H1 (cell line): ENCODE results near the gene COL21A1. TPM values are rescaled to one million over a fixed set of nuclear protein-coding genes. Genes with fewer than 3 reads are reported as not detected.

Experiments
- CTCF ChIA-PET: fragments of 300-600 bp; sonication (Branson Sonifier 250); formaldehyde crosslinking; loops from one replicate; lab custom pipeline; 2021; ENCODE audit not compliant: partially characterized antibody; lab: Charles Lee
- POLR2A ChIA-PET: fragments of 300-600 bp; sonication (Branson Sonifier 250); formaldehyde crosslinking; loops from one replicate; lab custom pipeline; 2021; ENCODE audit warnings: inconsistent platforms; ENCODE audit not compliant: partially characterized antibody; lab: Charles Lee
- DNase-seq, 2 experiments: peaks; one replicate each; pipeline versions ENCODE4 v3.0.0 to v3.0.0-alpha.2; 2010 to 2022; ENCODE audit warnings: low spot score in 2 of 2, low read depth in 1 of 2, mixed read lengths in 1 of 2
- FAIRE-seq: peaks from 2 replicates; lab custom pipeline; 2011; peaks lifted over from hg19 to GRCh38; lab: Jason Lieb, UNC
- H2AFZ ChIP-seq: 2 replicates; pipeline ENCODE4 v1.8.1; 2012; ENCODE audit warnings: low read length, inconsistent platforms
- H2AK5ac ChIP-seq: 2 replicates; pipeline ENCODE4 v1.6.1; 2013; ENCODE audit warnings: low read depth, low read length
- H2BK120ac ChIP-seq: replicated peaks from 2 replicates; pipeline ENCODE3; 2013; ENCODE audit warnings: low read depth, low read length, inconsistent platforms
- H2BK12ac ChIP-seq: 2 replicates; pipeline ENCODE4 v1.6.1; 2013; ENCODE audit warnings: low read depth, low read length
- H2BK15ac ChIP-seq: 2 replicates; pipeline ENCODE4 v1.6.1; 2013; ENCODE audit warnings: low read length
- H2BK20ac ChIP-seq: 2 replicates; pipeline ENCODE4 v1.6.1; 2013; ENCODE audit warnings: low read length
- H2BK5ac ChIP-seq: 2 replicates; pipeline ENCODE4 v1.6.1; 2013; ENCODE audit warnings: low read depth, low read length
- H3K14ac ChIP-seq: 2 replicates; pipeline ENCODE4 v1.6.1; 2013; ENCODE audit warnings: inconsistent platforms; ENCODE audit not compliant: insufficient read length
- H3K18ac ChIP-seq: 2 replicates; pipeline ENCODE4 v1.6.1; 2013; ENCODE audit warnings: low read length; ENCODE audit errors: extremely low read depth
- H3K23ac ChIP-seq: 2 replicates; pipeline ENCODE4 v1.6.1; 2013; ENCODE audit warnings: inconsistent platforms; ENCODE audit not compliant: insufficient read length
- H3K23me2 ChIP-seq: 2 replicates; pipeline ENCODE4 v1.6.1; 2013; ENCODE audit warnings: low read depth, low read length
- H3K27ac ChIP-seq: 2 replicates; pipeline ENCODE4 v1.6.1; 2011; ENCODE audit warnings: low read depth, low read length, inconsistent platforms
- H3K27me3 ChIP-seq, 4 experiments: replicated peaks in 1 of 4; 1 replicate in 1 of 4; 2 replicates in 3 of 4; pipeline versions ENCODE4 v1.6.1 to v1.8.1; 2011 to 2013; ENCODE audit warnings: low read length in 3 of 4, mild to moderate bottlenecking in 3 of 4, inconsistent platforms in 2 of 4, mixed read lengths in 2 of 4, moderate library complexity in 1 of 4; ENCODE audit not compliant: control insufficient read depth in 3 of 4, insufficient read depth in 3 of 4; ENCODE audit errors: extremely low read depth in 1 of 4
- H3K36me3 ChIP-seq, 4 experiments: 2 replicates each; pipeline versions ENCODE4 v1.6.1 to v1.8.1; 2011 to 2013; ENCODE audit warnings: mild to moderate bottlenecking in 4 of 4, low read length in 3 of 4, moderate library complexity in 2 of 4, control low read depth in 1 of 4, inconsistent platforms in 1 of 4; ENCODE audit not compliant: insufficient read depth in 4 of 4, control insufficient read depth in 2 of 4
- H3K4ac ChIP-seq: replicated peaks from 2 replicates; pipeline ENCODE3; 2013; ENCODE audit warnings: low read length, low read depth, mixed read lengths, inconsistent platforms; ENCODE audit not compliant: insufficient read length
- H3K4me1 ChIP-seq, 4 experiments: replicated peaks in 1 of 4; 1 replicate in 1 of 4; 2 replicates in 3 of 4; pipeline versions ENCODE4 v1.6.1 to v1.8.1; 2011 to 2013; ENCODE audit warnings: low read length in 3 of 4, inconsistent platforms in 2 of 4, mixed read lengths in 1 of 4; ENCODE audit not compliant: insufficient read depth in 4 of 4, control insufficient read depth in 3 of 4
- H3K4me2 ChIP-seq, 2 experiments: 2 replicates each; pipeline versions ENCODE4 v1.6.1 to v1.8.1; 2011 to 2013; ENCODE audit warnings: low read depth in 2 of 2, low read length in 2 of 2, control low read depth in 1 of 2, inconsistent platforms in 1 of 2, mild to moderate bottlenecking in 1 of 2; ENCODE audit not compliant: insufficient read depth in 1 of 2
- H3K4me3 ChIP-seq, 4 experiments: fragments of 200-600, 300-600 bp in 1 of 4; sonication (generic), shearing (Covaris generic), sonication (Bioruptor Twin) in 1 of 4; 2 replicates each; pipeline versions ENCODE4 v1.5.1 to v1.8.1; 2011 to 2016; ENCODE audit warnings: low read length in 4 of 4, low read depth in 3 of 4, control low read depth in 2 of 4, inconsistent platforms in 2 of 4, mild to moderate bottlenecking in 2 of 4, mixed read lengths in 1 of 4, moderate library complexity in 1 of 4; ENCODE audit not compliant: insufficient read depth in 2 of 4; ENCODE audit errors: extremely low read depth in 1 of 4
- H3K56ac ChIP-seq: replicated peaks from 2 replicates; pipeline ENCODE3; 2013; ENCODE audit warnings: low read depth, mild to moderate bottlenecking, mixed read lengths, low read length, inconsistent platforms; ENCODE audit not compliant: insufficient read length
- H3K79me1 ChIP-seq: 2 replicates; pipeline ENCODE4 v1.6.1; 2013; ENCODE audit warnings: low read depth, low read length, control low read depth
- H3K79me2 ChIP-seq, 2 experiments: 2 replicates each; pipeline versions ENCODE4 v1.6.1 to v1.8.1; 2012 to 2013; ENCODE audit warnings: low read length in 2 of 2, mild to moderate bottlenecking in 2 of 2, inconsistent platforms in 1 of 2; ENCODE audit not compliant: insufficient read depth in 2 of 2, control insufficient read depth in 1 of 2
- H3K9ac ChIP-seq, 4 experiments: replicated peaks in 1 of 4; 1 replicate in 1 of 4; 2 replicates in 3 of 4; pipeline versions ENCODE4 v1.6.1 to v1.8.1; 2011 to 2013; ENCODE audit warnings: low read depth in 3 of 4, low read length in 3 of 4, control low read depth in 2 of 4, mild to moderate bottlenecking in 2 of 4, moderate library complexity in 2 of 4, inconsistent platforms in 1 of 4; ENCODE audit errors: extremely low read depth in 1 of 4
- H3K9me3 ChIP-seq, 2 experiments: 2 replicates each; pipeline versions ENCODE4 v1.6.1 to v1.8.1; 2012 to 2013; ENCODE audit warnings: mild to moderate bottlenecking in 2 of 2, moderate library complexity in 2 of 2, control low read depth in 1 of 2, inconsistent platforms in 1 of 2, low read depth in 1 of 2, low read length in 1 of 2, mixed read lengths in 1 of 2; ENCODE audit not compliant: insufficient read depth in 2 of 2
- H4K20me1 ChIP-seq, 2 experiments: replicated peaks in 1 of 2; 2 replicates each; pipeline versions ENCODE3 to v1.8.1; 2011 to 2013; ENCODE audit warnings: inconsistent platforms in 2 of 2, low read length in 2 of 2, mild to moderate bottlenecking in 1 of 2; ENCODE audit not compliant: insufficient read depth in 2 of 2, control insufficient read depth in 1 of 2
- H4K5ac ChIP-seq: 2 replicates; pipeline ENCODE4 v1.6.1; 2013; ENCODE audit warnings: low read length, low read depth, mixed read lengths, inconsistent platforms; ENCODE audit not compliant: insufficient read length
- H4K8ac ChIP-seq: 2 replicates; pipeline ENCODE4 v1.8.0; 2013; ENCODE audit warnings: mild to moderate bottlenecking, moderate library complexity, low read length, inconsistent platforms; ENCODE audit not compliant: insufficient read depth; ENCODE audit errors: extremely low read depth
- H4K91ac ChIP-seq: replicated peaks from 2 replicates; pipeline ENCODE3; 2013; ENCODE audit warnings: low read length, mixed read lengths, inconsistent platforms; ENCODE audit not compliant: insufficient read length
- FOSL1 ChIP-seq: IDR thresholded peaks from 2 replicates; pipeline ENCODE4 v1.6.1; 2011; ENCODE audit warnings: mild to moderate bottlenecking, low read depth, low read length, moderate library complexity; ENCODE audit not compliant: insufficient read depth
- PHF8 ChIP-seq: fragments of 200-600 bp; sonication (generic); conservative IDR thresholded peaks from 2 replicates; pipeline ENCODE4 v1.7.1; 2012; ENCODE audit warnings: low read depth, mild to moderate bottlenecking, inconsistent platforms, low read length, moderate library complexity
- POLR2A ChIP-seq, 2 experiments: IDR thresholded peaks; 1 replicate in 1 of 2; 2 replicates in 1 of 2; pipeline ENCODE4 v1.6.1; 2011; ENCODE audit warnings: low read depth in 2 of 2, low read length in 2 of 2, mild to moderate bottlenecking in 2 of 2; ENCODE audit errors: control extremely low read depth in 1 of 2
- RNF2 ChIP-seq: fragments of 200-900, 300-1000 bp; sonication (generic); IDR thresholded peaks from 2 replicates; pipeline ENCODE4 v1.7.1; 2016; ENCODE audit warnings: borderline replicate concordance, low read depth, mild to moderate bottlenecking, antibody characterized with exemption, low read length; ENCODE audit not compliant: poor library complexity, severe bottlenecking; ENCODE audit errors: missing control alignments
- SP2 ChIP-seq: IDR thresholded peaks from 2 replicates; pipeline ENCODE4 v1.6.1; 2012; ENCODE audit warnings: mild to moderate bottlenecking, low read length, inconsistent platforms
- SP4 ChIP-seq: IDR thresholded peaks from 2 replicates; pipeline ENCODE4 v1.6.1; 2012; ENCODE audit warnings: low read length, inconsistent platforms
- TAF7 ChIP-seq: optimal IDR thresholded peaks from 2 replicates; pipeline ENCODE3; 2011; ENCODE audit warnings: low read depth, mild to moderate bottlenecking, inconsistent platforms, low read length, moderate library complexity, borderline replicate concordance
- TBP ChIP-seq: IDR thresholded peaks from 2 replicates; pipeline ENCODE4 v1.6.1; 2011; ENCODE audit warnings: low read depth, low read length, improper control_type of control experiment
- polyA plus RNA-seq, 7 experiments: library from polyadenylated mRNA; depleted of rRNA in 3 of 7; stranded (reverse) in 5 of 7; unstranded in 2 of 7; fragments of >200 nt in 5 of 7; fragments of 200-250 nt in 2 of 7; gene quantifications; 1 replicate in 5 of 7; 2 replicates in 1 of 7; 4 replicates in 1 of 7; pipeline versions ENCODE4 v1.2.1 to v1.2.3, GENCODE V29; 2011 to 2013; ENCODE audit warnings: missing spikeins in 2 of 7, mixed read lengths in 2 of 7
- total RNA-seq: library from RNA; stranded (reverse); fragmentation: NEBNext Ultra II Directional; extraction: Animal tissue kit (Norgen Biotek cat#: 25700); gene quantifications from 2 replicates; pipeline ENCODE4 v1.2.1, GENCODE V29; 2021

COL21A1 gene
- total and polyA plus RNA-seq, 2 of the 8 experiments (the other 6 are each of a cell fraction or from before 2014, with no cell fraction given): 1.6 to 3.4 TPM

GRCh38 chr6:56140090-56140489 lies 107.3 kb downstream of the COL21A1 start:
- no peaks in the 10 kb centered on the region for H3K79me1 ChIP-seq
- POLR2A ChIA-PET: no interaction called here
- TF ChIP-seq TBP: no peak
- TF ChIP-seq FOSL1: no peak
- no peak for TF ChIP-seq TAF7
- TF ChIP-seq RNF2: no peak
- TF ChIP-seq PHF8: no peak
- no peak for TF ChIP-seq SP2
- TF ChIP-seq POLR2A (IDR thresholded peaks at IDR 0.05; ENCODE audit: control extremely low read depth in 1 of 2, low read depth in 2 of 2, low read length in 2 of 2): no peak
- no peak for TF ChIP-seq SP4

More at GRCh38 chr6:56140090-56140489, 107.3 kb downstream of the COL21A1 start:
- Histone ChIP-seq H4K5ac (no peak overlapping the region), H2BK5ac (no peak overlapping the region), H3K4me1 (no peaks in the 10 kb centered on the region), H2BK20ac (no peak overlapping the region), H3K18ac (no peak overlapping the region), H2BK15ac (no peak overlapping the region), H3K27me3 (no peaks in the 10 kb centered on the region), H3K36me3 (no peaks in the 10 kb centered on the region; a peak in 1 of 8 replicates), H4K20me1 (no peaks in the 10 kb centered on the region), H2BK12ac (no peak overlapping the region), H2AFZ (no peak overlapping the region), H3K9ac (no peak overlapping the region), H3K4ac (no peak overlapping the region), H3K9me3 (peaks cover 0 to 4% of the 10 kb centered on the region in 2 experiments; a peak in 2 of 4 replicates), H3K23ac (no peak overlapping the region), H3K79me2 (no peaks in the 10 kb centered on the region), H3K14ac (no peak overlapping the region), H4K8ac (no peak overlapping the region), H3K27ac (no peak overlapping the region), H2AK5ac (no peak overlapping the region), H3K4me2 (no peak overlapping the region), H3K23me2 (no peaks in the 10 kb centered on the region; the same call in 1 of the 2 replicates), H3K56ac (no peak overlapping the region), H4K91ac (no peak overlapping the region), H3K4me3 (no peak overlapping the region), H2BK120ac (no peak overlapping the region)
- CTCF ChIA-PET: no interaction called here
- no peak for DNase-seq
- FAIRE-seq: no peak
